Measurements from ENCODE around the gene MAGEA12.

DNA sequence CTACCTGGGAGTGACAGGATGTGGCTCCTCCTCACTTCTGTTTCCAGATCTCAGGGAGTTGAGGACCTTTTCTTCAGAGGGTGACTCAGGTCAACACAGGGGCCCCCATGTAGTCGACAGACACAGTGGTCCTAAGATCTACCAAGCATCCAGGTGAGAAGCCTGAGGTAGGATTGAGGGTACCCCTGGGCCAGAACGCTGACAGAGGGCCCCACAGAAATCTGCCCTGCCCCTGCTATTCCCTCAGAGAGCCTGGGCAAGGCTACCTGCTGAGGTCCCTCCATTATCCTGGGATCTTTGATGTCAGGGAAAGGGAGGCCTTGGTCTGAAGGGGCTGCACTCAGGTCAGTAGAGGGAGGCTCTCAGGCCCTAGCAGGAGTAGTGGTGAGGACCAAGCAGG, 1.5 kb downstream of the MAGEA12 start:
- TF ChIP-seq, protein P1, sequence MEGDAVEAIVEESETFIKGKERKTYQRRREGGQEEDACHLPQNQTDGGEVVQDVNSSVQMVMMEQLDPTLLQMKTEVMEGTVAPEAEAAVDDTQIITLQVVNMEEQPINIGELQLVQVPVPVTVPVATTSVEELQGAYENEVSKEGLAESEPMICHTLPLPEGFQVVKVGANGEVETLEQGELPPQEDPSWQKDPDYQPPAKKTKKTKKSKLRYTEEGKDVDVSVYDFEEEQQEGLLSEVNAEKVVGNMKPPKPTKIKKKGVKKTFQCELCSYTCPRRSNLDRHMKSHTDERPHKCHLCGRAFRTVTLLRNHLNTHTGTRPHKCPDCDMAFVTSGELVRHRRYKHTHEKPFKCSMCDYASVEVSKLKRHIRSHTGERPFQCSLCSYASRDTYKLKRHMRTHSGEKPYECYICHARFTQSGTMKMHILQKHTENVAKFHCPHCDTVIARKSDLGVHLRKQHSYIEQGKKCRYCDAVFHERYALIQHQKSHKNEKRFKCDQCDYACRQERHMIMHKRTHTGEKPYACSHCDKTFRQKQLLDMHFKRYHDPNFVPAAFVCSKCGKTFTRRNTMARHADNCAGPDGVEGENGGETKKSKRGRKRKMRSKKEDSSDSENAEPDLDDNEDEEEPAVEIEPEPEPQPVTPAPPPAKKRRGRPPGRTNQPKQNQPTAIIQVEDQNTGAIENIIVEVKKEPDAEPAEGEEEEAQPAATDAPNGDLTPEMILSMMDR (IDR thresholded peaks at IDR 0.05): no peak
- no peak for TF ChIP-seq POLR2A (IDR thresholded peaks at IDR 0.05)
